HG03025 (cell line): ENCODE measurements around the gene GFOD1.

Source experiments
- ATAC-seq: cut with Tn5 transposase; IDR thresholded peaks from one replicate; pipeline ENCODE4 v1.9.1; 2021; ENCODE audit warnings: mild to moderate bottlenecking, moderate library complexity; ENCODE audit not compliant: unreplicated experiment, low FRiP score

GFOD1 gene

DNA sequence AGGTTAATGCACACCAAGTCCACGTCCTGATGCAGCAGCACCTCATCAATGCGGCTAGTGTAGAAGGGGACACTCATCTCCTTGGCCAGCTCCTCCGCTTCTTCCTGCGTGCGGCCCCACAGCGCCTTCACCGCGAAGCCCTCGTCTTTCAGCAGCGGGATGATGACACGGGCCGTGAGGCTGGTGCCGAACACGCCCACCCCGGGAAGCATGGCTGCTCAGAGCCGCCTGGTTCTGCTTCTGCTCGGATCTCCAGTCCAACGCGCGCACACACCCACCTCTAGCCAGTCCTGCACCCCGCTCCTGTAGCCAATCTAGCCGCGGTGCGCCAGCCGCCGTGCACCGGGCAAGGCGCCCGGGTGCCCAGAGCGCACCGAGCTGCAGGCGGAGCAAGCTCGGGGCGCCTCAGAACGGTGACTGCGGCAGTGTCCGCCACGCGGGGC, 700 bp downstream of the GFOD1 start:
- ATAC-seq, result peak; percentile 17

DNA sequence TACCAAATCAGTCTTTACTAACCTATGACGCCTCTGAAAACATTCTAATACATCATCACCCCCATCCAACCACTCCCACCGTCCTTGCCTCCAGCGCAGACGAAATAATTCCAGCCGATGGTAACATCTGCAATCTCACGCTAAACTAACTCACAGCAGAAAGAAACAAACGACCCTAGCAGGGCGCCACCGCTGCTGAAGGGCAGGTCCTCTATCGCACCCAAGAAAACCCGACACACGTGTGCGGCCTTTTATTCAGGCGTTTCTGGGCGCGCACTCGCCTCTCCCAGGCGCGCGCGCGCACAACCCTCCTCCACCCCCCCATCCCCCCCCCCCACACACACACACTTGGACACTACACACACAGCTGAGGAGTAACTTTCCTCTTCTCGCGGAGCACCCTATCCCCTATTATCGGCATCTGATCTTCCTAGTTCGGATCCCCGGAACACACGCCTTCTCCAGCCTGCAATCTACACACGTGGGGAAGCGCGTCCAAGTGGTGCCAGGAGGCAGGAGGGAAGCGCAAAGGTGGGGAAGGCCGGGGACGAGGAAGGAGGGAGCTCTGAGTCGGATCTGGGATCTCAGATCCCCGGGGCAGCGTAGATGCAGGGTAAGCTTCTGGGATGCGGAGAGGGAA, 1.4 kb downstream of the GFOD1 start:
- no peak for ATAC-seq

DNA sequence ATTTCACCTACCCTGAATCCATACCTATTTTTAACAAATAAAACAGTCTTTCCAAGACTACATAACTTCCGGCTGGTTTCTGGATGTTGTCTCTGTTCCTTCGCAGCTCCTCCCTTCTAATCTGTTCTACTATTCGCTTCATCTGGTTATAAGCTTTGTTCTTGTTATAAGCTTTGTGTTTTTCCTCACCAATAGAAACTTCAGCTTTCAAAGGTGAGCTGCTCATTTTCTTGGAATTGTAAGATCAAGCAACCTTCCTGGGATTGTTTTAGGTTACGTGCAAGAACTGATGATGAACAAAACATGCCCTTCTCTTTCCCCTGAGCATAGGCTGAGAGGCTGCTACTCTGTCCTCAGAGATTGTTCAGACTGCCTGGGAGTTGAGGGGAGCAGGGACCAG, 2.1 kb downstream of the GFOD1 start:
- ATAC-seq, result no peak

DNA sequence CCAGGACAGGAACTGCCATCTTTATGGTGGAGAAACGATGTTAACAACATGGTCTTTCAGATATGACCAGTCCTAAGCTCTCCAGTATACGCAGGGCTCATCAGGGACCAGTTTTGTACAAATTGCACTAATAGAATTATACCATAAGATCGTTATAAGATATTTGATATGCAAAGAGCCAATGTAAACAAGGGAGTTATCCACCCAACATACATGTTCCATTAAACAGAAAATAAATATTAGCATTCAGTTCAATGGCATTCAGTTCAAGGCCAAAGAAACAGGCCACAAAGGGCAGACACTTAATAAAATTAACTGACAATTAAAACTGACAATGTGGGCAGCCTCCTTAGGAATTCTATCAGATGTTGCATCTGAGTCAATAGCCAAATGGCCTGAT, 2.6 kb downstream of the GFOD1 start:
- ATAC-seq, result no peak

DNA sequence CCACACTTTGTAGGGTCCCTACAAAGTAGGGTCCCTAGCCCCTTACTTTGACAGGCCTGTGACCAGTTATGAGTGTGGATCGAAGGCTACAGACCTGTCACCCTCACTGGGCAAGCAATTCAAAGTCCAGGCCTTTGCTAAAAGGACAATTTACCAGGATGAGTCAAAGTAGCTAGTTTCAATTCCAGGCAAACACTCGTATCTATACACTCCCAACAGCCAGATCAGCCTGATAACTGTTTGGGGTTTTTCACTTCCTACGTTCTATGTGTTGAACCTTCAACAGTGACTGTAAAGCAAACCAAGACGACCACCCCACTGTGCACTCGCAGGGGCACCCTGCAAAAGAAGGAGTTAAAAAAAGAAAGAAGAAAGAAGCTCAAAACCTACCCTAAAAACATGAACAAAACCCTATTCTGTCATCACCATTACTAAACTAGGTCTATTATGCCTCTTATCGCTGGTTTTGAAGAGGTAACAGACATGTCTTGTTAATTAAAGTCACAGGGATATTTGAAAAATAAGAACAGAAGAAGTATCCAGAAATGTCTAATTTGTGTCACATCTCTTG, 3.2 kb downstream of the GFOD1 start:
- ATAC-seq, result no peak

DNA sequence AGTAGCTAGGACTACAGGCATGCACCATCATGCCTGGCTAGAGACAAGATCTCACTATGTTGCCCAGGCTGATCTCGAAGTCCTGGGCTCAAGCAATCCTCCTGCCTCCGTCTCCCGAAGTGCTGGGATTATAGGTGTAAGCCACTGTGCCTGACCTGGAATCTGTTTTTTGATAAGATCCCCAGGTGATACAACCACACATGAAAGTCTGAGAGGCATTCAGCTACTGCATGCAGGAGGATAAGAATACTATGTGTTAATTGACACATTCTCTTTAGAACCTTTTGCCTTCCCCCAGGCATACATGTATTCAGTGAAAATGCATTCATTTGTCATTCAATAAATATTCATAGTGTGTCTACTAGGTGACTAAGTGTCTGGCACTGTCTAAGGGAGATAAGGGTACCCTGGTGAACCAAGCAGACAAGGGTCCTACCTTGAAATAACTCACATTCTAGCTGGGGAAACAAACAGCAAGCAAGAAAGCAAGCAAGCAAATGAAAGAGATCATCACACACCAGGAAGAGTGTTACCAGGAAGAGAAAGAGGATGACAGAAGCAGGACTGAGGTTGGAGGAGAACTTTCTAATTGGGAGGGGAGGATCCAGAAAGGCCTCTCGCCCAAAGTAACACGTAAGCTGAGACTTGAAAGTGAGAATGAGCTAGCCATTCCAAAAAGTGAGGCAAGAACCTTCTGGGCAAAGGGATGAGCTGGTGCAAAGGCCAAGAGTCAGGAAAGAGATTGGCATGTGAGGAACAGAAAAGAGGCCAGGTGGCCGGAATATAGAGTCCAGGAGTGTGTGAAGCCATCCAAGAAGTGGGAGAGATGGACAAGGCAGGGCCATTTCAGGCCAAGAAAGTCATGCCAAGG, 6.5 kb downstream of the GFOD1 start:
- no peak for ATAC-seq

DNA sequence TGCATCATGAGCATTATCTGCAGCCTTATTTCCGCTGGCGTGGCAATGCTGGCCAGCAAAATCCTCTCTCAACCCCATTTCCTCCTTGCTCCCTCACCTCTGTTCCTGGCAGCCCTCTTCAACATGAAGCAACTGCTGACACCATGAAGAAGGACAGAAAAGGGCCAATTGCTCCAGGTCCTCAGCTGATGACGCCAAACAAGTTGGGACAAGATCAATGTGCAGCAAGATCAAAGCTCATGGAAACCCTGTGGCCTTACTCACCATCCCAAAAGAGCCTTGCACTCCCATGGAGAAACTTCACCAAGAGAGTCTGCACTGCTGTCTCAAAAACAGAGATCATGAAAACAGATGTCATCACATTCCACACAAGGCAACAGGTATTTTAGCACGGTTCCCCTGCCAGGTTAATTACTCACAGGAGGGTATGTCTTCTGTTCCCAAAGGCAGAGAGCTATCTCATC, 7.4 kb downstream of the GFOD1 start:
- no peak for ATAC-seq

DNA sequence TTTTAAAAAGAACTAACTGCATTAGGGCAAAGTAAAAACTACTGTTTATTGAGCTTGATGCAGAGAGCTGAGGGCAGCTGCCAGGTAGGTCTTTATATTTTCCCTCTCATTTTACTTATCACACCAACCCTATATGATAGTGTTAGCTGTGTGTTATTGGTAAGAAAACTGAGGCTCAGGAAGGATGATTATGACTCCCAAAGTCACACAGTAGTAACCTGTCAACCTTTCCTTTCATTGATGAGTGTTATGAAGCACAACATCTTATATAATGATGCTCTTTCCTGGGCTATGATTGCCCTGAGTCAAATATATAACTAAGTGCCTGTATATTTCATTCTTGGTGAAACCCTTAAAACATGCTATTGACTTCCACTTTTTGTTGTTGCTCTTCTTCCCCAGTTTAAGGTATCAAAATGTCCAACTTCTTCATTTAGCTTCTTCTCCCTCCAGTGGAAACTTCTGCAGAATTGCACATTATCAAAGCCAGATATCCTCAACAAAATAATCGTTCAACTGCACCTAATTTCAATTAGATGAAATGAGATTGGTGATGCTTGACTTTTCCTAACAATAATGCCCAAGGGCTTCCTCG, 8.1 kb downstream of the GFOD1 start:
- ATAC-seq, result no peak

DNA sequence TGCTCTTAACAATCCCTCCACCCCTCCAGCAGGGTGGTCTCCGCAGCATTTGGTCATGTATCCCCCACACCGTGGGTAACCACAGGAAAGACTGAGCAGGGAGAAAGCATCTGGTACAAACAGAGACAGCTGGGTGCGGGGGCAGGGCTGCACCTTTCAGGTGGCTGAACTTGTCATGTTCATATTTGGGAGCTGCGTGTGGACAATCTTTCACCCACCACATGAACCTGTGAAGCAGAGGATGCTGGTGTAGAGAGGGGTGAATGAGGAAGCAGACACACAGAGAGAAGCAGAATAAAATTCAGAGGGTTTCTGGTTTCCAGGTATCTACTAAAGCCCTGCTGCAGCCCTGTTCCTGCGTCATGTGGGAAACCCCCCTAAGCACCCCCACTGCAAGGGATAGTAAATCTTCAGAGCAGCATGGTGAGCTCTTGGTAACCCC, 8.9 kb downstream of the GFOD1 start:
- ATAC-seq, result no peak

DNA sequence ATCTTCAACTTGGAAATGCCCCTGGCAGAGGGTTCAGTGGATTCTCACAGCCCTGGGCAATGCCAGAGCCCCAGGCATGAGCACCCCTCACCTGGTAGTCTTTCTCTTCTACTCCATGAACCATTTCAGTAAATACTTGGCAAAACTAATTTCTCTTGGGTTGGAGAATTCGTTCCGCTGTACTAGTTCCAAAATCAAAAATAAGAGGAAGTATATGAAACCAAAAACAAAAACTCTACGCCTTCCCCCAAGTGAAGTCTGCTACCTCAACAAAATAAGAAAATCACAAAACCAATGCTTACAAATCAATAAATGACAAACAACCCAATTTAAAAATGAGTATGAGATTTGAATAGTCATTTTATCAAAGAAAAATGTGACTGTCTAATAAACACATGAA, 12.6 kb downstream of the GFOD1 start:
- no peak for ATAC-seq

DNA sequence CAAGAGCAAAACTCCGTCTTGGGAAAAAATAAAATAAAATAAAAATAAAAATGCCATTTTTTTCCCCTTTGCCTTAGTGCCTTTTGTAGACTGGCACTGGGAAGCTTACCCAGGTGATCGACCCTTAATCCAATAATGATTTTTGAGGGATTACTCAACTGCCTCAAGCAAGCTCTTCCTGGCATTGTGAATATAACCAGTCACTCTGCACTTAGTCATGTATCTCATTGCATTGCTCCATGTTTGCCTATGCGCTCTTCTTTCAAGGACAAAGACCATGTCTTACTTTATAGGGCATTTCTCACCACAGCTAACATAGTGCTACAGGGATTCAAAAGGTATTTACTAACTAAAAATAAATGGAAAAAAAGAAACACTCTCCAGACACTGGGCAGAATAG, 13.0 kb downstream of the GFOD1 start:
- no peak for ATAC-seq

DNA sequence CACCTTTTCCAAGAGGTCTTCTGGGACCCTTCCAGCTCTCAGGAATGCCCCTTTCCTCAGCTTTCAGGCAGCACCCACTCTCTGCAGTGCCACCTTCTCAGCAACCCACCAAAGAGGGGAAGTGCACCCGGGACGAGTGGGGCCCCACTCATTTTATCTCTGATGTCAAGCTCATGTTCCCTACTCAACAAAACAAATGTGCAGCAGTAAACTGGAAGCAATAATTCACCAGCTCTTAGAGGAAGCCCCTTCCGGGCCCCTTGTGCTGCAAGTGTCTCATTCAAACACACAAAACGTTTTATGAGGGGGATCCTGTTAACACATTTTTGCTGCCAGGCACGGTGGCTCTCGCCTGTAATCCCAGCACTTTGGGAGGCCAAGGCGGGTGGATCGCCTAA, 13.6 kb downstream of the GFOD1 start:
- ATAC-seq, result no peak

DNA sequence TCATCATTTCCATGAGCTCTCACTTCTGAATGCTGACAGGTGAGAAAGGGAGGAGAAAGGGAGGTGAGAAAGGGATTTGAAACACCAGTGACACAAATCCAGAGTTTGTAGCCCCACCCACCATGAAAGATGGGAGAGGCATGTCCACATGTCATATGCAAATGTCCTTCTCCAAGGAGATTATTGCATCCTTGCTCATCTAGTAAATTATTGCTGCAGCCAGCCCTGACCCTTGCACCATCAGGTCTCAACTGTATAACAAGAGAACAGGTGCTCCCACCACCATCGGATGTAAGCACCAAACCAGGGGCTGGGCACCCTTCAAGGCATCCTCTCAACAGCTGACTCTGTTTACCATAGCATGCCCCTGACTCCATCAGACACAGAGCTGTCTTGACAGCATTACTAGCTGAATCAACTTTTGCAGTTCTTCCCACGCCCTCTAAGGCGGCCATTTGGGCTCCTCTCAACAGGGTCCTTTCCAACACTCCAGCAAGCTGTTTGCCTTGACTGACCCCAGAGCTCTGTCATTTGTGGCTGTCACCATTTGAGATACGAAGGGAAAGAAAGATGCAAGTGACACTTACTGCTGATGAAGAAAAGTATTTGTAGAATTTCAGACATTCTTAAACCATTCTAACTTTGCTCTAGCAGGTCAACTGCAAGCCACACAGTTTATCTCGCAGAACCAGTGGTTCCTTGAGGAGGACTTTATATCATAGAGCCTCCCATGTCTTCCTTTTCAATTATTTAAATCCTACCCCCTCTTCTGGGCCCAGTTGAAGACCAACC, 14.2 kb downstream of the GFOD1 start:
- ATAC-seq, result no peak

DNA sequence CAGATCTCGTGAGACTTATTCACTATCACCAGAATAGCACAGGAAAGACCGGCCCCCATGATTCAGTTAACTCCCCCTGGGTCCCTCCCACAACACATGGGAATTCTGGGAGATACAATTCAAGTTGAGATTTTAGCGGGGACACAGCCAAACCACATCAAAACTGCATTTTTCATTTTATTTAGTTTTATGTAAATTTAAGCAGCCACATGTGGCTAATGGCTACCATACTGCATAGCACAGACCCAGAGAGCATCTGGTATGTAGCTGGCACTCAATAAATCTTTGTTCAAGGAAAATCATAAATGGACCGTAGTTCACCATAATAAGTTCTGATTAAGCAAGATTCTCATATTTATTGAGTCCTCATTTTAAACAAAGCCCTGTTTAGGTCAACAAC, 15.3 kb downstream of the GFOD1 start:
- ATAC-seq, result no peak

DNA sequence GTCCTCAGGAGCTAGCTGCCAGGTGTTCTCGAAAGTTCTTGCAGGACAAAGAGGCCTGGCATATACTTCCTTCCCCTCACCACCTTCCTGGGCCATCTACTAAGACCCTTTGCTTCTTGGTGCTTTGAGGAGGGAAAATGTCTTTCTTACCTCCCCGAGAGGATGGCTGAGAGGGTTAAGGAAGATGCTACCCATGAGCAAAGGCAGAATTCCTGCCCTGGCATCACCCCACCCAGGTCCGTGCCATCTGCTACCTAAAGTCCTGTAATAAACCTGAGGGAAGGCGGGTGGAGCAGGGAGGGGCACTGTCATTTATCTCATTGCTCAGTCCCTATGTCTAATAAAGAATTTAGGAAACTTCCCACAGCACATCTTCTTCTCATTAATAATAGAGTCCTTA, 16.2 kb downstream of the GFOD1 start:
- no peak for ATAC-seq

DNA sequence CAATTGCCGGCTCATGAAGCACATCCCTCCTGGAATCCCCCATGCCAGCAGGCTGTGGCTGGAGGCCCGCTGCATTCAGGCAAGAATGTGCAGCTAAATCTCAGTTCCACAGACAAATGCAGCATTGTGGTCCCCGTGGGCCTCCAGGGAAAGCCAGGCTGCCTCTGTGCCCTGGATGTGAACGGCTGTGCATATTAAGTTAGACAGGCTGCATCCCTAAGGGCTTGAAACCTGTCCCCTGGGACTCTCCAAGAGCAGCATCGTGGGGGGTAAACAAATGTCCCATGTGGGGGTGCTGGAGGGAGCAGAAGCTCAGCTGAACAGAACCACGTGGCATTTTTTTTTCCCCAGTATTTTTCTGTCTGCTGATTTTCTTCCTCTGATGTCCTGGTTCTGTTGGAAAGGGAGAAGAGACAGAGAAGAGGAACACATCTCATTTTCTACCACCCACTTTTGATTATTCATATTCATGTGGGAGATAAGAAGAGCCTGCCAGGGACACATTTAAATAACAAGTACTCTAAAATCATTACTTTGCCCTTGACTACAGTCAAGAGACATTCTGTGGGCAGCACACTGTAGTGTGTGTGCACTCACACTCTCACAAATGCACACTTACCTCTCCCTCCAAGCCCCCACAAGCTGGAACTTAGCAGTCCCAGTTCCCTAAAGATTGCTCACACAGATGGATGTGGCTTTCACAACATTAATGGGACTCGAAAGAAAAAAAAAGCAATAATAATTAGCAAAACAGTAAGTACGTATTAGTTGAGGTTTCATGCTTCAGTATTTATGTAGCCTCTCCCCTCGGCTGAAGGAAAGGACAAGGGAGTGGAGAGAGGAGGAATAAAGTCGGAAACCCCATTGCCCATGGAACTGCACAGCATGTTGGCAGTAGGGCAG, 16.9 kb downstream of the GFOD1 start:
- ATAC-seq, result no peak

DNA sequence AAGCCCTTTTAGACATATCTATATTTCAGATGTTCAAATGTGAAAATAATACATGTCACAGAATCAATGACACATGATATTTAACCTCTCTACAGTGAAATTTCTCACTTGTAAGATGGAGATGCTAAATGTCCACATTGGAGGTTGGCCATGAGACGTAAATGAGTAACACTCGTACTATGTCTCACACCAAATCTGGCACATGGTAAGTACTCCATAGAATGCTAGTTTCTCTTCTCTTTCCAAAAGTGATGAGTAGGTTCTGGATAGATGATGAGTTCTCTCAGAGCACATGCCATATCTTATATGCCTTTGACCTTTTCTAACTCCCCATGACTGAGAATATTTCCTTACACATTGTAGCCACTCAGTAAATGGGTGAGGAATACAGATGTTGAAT, 17.7 kb downstream of the GFOD1 start:
- no peak for ATAC-seq

DNA sequence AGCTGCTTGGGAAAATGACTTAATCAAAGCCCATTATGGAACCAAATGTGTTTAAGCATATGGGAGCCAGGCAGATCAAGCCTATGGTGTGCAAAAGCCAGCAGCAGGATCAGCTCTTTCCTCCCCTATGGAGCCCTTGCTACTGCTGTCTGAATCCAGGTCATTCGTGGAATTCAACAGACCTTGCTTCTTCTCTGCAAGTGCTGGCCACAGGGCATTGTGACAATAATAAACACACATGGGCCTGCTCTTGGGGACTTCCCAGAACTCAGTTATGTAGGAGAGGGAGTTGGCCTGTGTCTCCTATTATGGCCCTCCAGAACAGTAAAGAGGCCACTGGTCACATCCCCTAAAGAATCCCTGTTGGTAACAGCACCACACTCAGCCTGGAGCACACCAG, 18.6 kb downstream of the GFOD1 start:
- no peak for ATAC-seq

DNA sequence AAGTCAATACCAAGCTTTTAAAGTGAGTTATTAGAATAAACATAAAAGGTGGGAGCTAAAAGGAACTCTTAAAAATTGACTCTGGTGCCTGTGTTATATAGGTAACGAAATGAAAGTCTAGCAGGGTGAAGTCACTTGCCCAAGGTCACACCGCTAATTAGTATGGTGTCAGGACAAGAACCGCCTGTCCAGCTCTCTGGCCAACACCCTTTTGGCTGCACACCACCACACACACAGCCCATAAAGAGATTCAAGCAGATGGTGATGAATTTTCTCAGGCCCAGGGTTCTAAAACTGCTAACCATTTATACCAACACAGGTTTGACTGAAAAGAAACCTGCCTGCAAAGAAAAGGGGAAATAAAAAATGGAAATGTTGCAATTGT, 20.2 kb downstream of the GFOD1 start:
- ATAC-seq, result no peak
